Measurements from ENCODE around the gene ICAM5. TPM values are rescaled to one million over a fixed set of nuclear protein-coding genes. Genes with fewer than 3 reads are reported as not detected.

ICAM5 gene
- total and polyA plus RNA-seq, 2 donors (not counting 1 experiment from before 2014, with no cell fraction given): 0.47 to 2.5 TPM

- H3K4me3 ChIP-seq (replicated peaks in 1 of 4; ENCODE audit: control extremely low read depth in 1 of 4, insufficient read depth in 1 of 4, low read depth in 3 of 4, low read length in 4 of 4): no peak overlapping the region
- H3K79me2 ChIP-seq (ENCODE audit: control insufficient read depth, insufficient read depth, low read length): no peaks in the 10 kb centered on the region
- no peaks in the 10 kb centered on the region for H4K20me1 ChIP-seq (ENCODE audit: control insufficient read depth, extremely low read depth, insufficient read depth, low read length)
- peak; percentile 75 to 80 for DNase-seq (ENCODE audit: low read depth in 2 of 2)
- H3K4me2 ChIP-seq (ENCODE audit: extremely low read depth, insufficient read depth, low read length): no peak overlapping the region
- peaks cover 21% of the 10 kb centered on the region for H3K36me3 ChIP-seq (ENCODE audit: control insufficient read depth, insufficient read depth, low read length)
- H3K9ac ChIP-seq (ENCODE audit: insufficient read depth, low read length): no peak overlapping the region
- no peaks in the 10 kb centered on the region for H3K9me3 ChIP-seq (ENCODE audit: control insufficient read depth, insufficient read depth, low read depth, low read length)
- H2AFZ ChIP-seq (ENCODE audit: low read length): no peak overlapping the region
- no peak overlapping the region for H3K27ac ChIP-seq (ENCODE audit: insufficient read depth, low read length)
- no peaks in the 10 kb centered on the region for H3K4me1 ChIP-seq (ENCODE audit: control insufficient read depth, extremely low read depth, insufficient read depth, low read length)
- peak; percentile 75 to 77 for TF ChIP-seq CTCF (conservative IDR thresholded peaks at IDR 0.05 in 1 of 2, IDR thresholded peaks at IDR 0.05 in 1 of 2; ENCODE audit: low read depth in 1 of 2, low read length in 2 of 2)
- TF ChIP-seq EZH2 (IDR thresholded peaks at IDR 0.05; ENCODE audit: low read length, missing control alignments): no peak
- no peaks in the 10 kb centered on the region for H3K27me3 ChIP-seq (ENCODE audit: control insufficient read depth, insufficient read depth, low read length)
Measured at GRCh38 chr19:10259162-10259905, 30.4 kb upstream of the ICAM5 start.

GRCh38 chr19:10260141-10260584, 29.6 kb upstream of the ICAM5 start:
- no peaks in the 10 kb centered on the region for H4K20me1 ChIP-seq (ENCODE audit: control insufficient read depth, extremely low read depth, insufficient read depth, low read length)
- no peak overlapping the region for H3K27ac ChIP-seq (ENCODE audit: insufficient read depth, low read length)
- no peak overlapping the region for H3K9ac ChIP-seq (ENCODE audit: insufficient read depth, low read length)
- no peaks in the 10 kb centered on the region for H3K79me2 ChIP-seq (ENCODE audit: control insufficient read depth, insufficient read depth, low read length)
- H3K27me3 ChIP-seq (ENCODE audit: control insufficient read depth, insufficient read depth, low read length): no peaks in the 10 kb centered on the region
- no peak overlapping the region for H3K4me3 ChIP-seq (replicated peaks in 1 of 4; ENCODE audit: control extremely low read depth in 1 of 4, insufficient read depth in 1 of 4, low read depth in 3 of 4, low read length in 4 of 4)
- no peaks in the 10 kb centered on the region for H3K9me3 ChIP-seq (ENCODE audit: control insufficient read depth, insufficient read depth, low read depth, low read length)
- no peak overlapping the region for H3K4me2 ChIP-seq (ENCODE audit: extremely low read depth, insufficient read depth, low read length)
- no peak overlapping the region for H2AFZ ChIP-seq (ENCODE audit: low read length)
- no peak for TF ChIP-seq CTCF (conservative IDR thresholded peaks at IDR 0.05 in 1 of 2, IDR thresholded peaks at IDR 0.05 in 1 of 2; ENCODE audit: low read depth in 1 of 2, low read length in 2 of 2)
- H3K36me3 ChIP-seq (ENCODE audit: control insufficient read depth, insufficient read depth, low read length): peaks cover 17% of the 10 kb centered on the region
- no peaks in the 10 kb centered on the region for H3K4me1 ChIP-seq (ENCODE audit: control insufficient read depth, extremely low read depth, insufficient read depth, low read length)
- DNase-seq (ENCODE audit: low read depth in 2 of 2): peak in 1 of 2 donors; percentile 62

GRCh38 chr19:10262771-10263170, 27.0 kb upstream of the ICAM5 start:
- Histone ChIP-seq H3K27ac (ENCODE audit: insufficient read depth, low read length) (no peak overlapping the region), H3K27me3 (ENCODE audit: control insufficient read depth, insufficient read depth, low read length) (no peaks in the 10 kb centered on the region), H4K20me1 (ENCODE audit: control insufficient read depth, extremely low read depth, insufficient read depth, low read length) (no peaks in the 10 kb centered on the region), H3K4me3 (replicated peaks in 1 of 4; ENCODE audit: control extremely low read depth in 1 of 4, insufficient read depth in 1 of 4, low read depth in 3 of 4, low read length in 4 of 4) (no peak overlapping the region), H2AFZ (ENCODE audit: low read length) (no peak overlapping the region), H3K4me1 (ENCODE audit: control insufficient read depth, extremely low read depth, insufficient read depth, low read length) (no peaks in the 10 kb centered on the region), H3K79me2 (ENCODE audit: control insufficient read depth, insufficient read depth, low read length) (no peaks in the 10 kb centered on the region), H3K9me3 (ENCODE audit: control insufficient read depth, insufficient read depth, low read depth, low read length) (no peaks in the 10 kb centered on the region), H3K4me2 (ENCODE audit: extremely low read depth, insufficient read depth, low read length) (no peak overlapping the region), H3K36me3 (ENCODE audit: control insufficient read depth, insufficient read depth, low read length) (peaks cover 8% of the 10 kb centered on the region), H3K9ac (ENCODE audit: insufficient read depth, low read length) (no peak overlapping the region)
- TF ChIP-seq EZH2 (IDR thresholded peaks at IDR 0.05; ENCODE audit: low read length, missing control alignments) (no peak), CTCF (conservative IDR thresholded peaks at IDR 0.05 in 1 of 2, IDR thresholded peaks at IDR 0.05 in 1 of 2; ENCODE audit: low read depth in 1 of 2, low read length in 2 of 2) (no peak)
- DNase-seq (ENCODE audit: low read depth in 2 of 2): peak in 1 of 2 donors; percentile 56
